GM21381 (cell line): ENCODE data around the gene GPR68.

Source experiments
- ATAC-seq: cut with Tn5 transposase; IDR thresholded peaks from one replicate; pipeline ENCODE4 v1.9.1; 2021; ENCODE audit warnings: mild to moderate bottlenecking, moderate library complexity; ENCODE audit not compliant: unreplicated experiment

The GPR68 gene

GRCh38 chr14:91244501-91244901 lies at the start of gene GPR68:
Gene GPR68 (minus strand): TSS chr14:91244704. CDS start chr14:91235050, 9,654 bp downstream.
- ATAC-seq: no peak

DNA sequence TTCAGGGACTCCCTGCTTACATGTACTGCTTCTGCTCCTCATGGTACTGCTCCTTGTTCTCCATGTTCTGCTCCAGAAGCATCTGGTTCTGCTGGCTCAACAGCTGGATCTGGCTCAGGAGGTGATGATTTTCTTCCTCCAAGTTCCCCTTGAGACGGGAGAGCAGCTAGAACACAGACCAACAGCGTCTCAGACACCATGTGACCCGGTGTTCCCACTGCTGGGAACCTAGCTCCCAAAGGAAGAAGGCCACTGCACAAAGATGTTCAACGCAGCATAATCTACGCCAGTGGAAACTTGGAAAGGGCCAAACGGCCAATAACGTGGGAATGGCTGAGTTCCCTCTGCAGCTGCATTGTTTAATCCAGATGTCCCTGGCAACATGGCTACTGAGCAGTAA lies 49.6 kb upstream of the GPR68 start:
- no peak for ATAC-seq

DNA sequence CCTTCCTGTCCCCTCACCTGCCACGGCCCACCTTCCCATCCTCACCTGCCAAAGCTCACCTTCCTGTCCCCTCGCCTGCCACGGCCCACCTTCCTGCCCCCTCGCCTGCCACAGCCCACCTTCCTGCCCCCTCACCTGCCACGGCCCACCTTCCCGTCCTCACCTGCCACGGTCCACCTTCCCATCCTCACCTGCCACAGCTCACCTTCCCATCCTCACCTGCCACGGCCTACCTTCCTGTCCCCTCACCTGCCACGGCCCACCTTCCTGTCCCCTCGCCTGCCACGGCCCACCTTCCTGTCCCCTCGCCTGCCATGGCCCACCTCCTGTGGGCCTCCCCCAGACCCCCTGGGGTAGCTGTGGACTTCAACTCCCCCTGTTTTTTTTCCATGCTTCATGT lies 48.8 kb upstream of the GPR68 start:
- ATAC-seq: no peak

- no peak for ATAC-seq
Observed at GRCh38 chr14:91292491-91292890, 48.0 kb upstream of the GPR68 start.

DNA sequence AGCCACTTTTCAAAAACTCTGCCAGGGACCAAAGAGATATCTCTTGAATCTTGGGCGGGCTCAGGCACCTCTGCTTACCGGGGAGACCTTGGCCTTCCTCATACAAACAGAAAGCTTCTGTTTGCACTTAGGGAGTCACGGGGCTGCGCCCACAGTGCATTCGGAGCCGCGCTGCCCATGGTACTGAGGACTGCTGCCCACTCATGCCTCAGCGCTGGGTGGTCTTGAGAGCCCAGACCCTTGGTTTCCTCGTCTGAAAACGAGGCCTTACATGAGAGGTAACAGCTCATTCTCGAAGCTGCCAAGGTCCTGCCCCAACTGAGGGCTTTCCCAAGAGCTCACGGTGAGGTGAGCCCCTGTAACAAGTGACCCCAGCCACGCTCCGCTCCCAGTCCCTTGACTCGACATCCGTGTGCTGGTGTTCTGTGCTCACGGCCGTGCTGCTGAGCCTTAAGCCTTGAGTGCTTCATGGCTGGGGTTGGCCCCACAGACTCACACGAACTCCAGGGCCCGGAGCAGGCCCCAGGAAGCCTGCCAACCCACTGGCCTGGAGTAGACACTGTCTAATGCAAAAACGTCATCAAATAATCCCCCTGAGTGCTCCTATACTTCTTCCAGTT lies 47.4 kb upstream of the GPR68 start:
- no peak for ATAC-seq

GRCh38 chr14:91290986-91291385 lies 46.5 kb upstream of the GPR68 start:
- no peak for ATAC-seq

DNA sequence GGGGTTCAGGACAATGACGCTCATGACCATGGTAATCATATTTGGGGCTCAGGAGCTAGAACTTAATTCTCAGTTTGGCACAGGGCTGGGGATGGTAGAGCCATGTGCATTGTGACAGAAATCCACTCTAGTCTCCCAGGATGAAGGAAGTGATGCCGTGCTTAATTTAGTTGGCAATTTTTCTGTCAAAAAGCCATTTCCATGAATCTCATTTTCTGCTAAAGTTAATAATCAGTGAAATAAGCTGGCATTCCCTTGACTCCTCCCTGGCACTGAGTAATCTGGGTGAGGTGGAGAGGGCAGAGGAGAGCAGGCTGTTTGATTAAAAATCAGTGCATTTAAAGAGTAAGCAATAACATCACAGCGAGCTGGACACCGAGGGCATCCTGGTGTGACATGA lies 45.0 kb upstream of the GPR68 start:
- ATAC-seq: no peak

- ATAC-seq: no peak
Observed at GRCh38 chr14:91288876-91289275, 44.4 kb upstream of the GPR68 start.

DNA sequence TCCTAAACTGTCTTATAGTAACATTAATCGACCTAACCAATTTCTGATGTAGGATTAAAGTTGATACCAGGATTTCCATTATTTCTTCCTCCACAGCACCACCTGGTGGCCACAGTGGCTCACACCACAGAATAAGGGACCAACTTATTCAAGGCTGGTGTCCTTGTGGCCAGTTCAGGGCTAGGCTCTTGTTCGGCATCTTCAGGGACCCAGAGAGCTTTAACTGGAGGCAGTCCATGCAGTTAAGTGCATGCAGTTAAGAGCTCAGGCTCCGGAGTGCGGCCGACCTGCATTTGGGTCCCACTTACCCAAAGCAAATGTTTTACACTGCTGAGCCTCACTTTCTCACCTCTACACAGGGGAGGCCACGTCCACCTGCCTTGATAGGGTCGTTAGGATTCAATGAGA lies 42.0 kb upstream of the GPR68 start:
- ATAC-seq: peak; percentile 58

DNA sequence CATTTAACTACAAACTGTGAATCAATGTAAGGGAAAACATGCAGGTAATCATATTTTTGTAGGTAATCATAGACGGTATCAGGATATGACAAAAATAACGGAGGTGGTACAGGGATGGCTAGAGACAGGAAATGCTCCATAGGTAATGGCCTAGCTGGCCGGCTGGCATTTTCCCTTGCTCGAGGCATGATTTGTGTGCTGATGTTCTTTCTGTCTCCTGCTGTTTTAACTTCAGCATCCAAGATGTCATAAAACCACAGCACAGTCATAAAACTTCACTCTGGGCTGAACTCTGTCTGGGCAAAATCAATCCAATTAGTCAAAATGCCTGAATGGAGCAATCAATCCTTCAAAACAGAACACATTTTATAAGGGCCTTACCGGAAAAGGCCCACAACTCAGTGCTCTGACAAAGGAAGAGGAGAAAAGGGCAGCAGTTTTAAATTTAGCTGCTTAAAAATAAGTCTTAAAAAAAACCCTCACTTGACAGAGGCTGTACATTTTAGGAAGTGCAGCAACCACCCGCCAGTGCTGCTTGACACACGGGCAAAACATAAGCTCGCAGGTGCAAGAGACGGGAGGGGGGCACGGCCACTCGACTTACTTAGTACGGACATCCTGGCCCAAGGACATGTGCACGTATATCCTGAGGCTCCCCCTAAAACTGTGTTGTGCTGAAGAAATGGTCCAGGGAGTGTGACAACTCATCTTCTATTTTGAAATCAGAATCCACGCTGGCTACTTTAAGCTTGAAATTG lies 40.5 kb upstream of the GPR68 start:
- no peak for ATAC-seq

GRCh38 chr14:91284146-91284790 lies 39.8 kb upstream of the GPR68 start:
- ATAC-seq: no peak

- ATAC-seq: no peak
Observed at GRCh38 chr14:91283666-91284065, 39.2 kb upstream of the GPR68 start.

GRCh38 chr14:91282954-91283645 lies 38.6 kb upstream of the GPR68 start:
- no peak for ATAC-seq

DNA sequence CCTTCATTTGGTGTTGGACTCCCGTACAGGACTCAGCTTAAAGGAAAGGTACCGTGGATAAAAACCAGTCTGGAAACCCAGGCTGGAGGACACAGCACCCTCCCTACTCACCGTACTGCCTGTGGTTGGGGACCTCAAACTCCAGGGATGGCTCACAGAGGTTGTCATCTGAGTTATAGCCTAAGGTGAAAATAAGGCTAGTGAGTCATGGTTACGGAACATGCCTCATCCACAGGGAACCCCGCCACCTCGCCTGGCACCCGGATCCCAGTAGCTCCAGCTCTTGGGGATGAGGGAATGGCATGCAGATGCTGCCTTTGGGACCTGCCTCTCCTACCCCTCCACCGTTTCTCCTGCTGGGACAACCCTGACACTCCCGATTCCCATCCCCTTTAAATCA lies 36.8 kb upstream of the GPR68 start:
- ATAC-seq: no peak

DNA sequence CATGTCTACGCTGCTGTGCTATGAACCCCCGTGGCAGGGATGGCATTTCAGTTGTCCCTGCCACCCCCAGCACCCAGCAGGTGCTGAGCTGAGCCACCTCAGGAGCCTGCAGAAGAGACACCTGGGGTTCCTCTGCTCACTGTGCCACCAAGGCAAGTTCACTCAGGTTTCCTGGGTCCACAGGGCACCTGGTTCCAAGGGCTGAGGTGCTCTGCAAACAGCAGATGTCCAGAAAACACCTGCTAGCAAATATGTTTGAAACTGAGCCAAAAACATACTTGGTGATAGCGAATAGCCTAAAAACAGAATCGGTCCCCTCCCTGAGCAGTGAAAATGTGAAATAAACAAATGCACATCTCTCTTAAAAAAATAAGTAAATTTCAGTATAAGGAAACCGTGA lies 35.6 kb upstream of the GPR68 start:
- no peak for ATAC-seq

DNA sequence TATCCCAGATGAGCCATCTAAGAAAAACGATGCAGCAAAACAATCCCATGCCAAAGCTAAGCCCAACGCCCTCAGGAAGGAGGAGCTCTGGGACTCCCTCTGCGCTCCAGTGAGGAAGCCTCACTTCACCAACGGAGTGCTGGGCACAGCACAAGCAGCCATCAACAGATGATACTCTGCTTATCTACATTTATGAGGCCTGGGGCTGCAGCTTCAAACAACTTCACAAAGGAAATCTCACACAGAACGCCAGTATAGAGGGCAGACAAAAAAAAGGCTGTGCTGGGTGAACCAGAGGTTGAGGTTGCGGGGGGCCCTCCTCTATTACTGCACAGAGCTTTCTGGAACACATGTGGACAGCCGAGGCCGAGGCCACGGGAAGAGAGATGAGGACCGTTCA lies 34.9 kb upstream of the GPR68 start:
- ATAC-seq: no peak

DNA sequence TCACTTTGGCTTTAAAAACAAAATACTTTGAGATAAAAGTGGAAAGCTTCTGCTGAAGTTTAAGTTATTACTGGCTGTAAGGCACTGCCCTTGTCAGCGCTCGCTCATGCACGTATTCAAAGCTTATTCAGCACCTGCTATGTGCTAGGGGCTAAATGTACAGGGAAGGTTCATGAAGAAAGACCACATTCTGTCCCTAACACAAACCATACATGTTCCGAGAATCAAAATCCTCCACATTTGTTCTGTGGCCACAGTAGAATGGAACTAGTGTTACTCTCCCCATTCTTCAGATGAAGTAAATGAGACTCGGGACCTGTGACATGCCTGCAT lies 33.8 kb upstream of the GPR68 start:
- ATAC-seq: no peak

GRCh38 chr14:91277546-91278382 lies 33.3 kb upstream of the GPR68 start:
- no peak for ATAC-seq

- no peak for ATAC-seq
Observed at GRCh38 chr14:91274796-91275195, 30.3 kb upstream of the GPR68 start.

- no peak for ATAC-seq
Observed at GRCh38 chr14:91273885-91274273, 29.4 kb upstream of the GPR68 start.
